Caco-2 (cell line): ENCODE results near the gene AGAP2. TPM values are rescaled to one million over a fixed set of nuclear protein-coding genes. Genes with fewer than 3 reads are reported as not detected.

Experiments
- BruUV-seq: library from RNA; stranded (reverse); fragments of 400-500 nt; replicated peaks from 2 replicates; lab custom pipeline; 2021; lab: Mats Ljungman, UMichigan
- CTCF ChIA-PET: fragments of 300-600 bp; sonication (Branson Sonifier 250); formaldehyde crosslinking; loops from one replicate; lab custom pipeline; 2022; ENCODE audit warnings: antibody characterized with exemption; lab: Charles Lee
- POLR2A ChIA-PET: fragments of 300-600 bp; sonication (Branson Sonifier 250); formaldehyde crosslinking; loops from one replicate; lab custom pipeline; 2022; ENCODE audit warnings: antibody characterized with exemption; lab: Charles Lee
- DNase-seq, 2 experiments: peaks; one replicate each; pipeline versions ENCODE4 v3.0.0 to v3.0.0-alpha.2; 2020 to 2022
- H3K27me3 ChIP-seq: replicated peaks from 2 replicates; pipeline ENCODE4 v1.6.0; 2011; ENCODE audit warnings: low read length; ENCODE audit not compliant: control insufficient read depth, insufficient read depth
- H3K36me3 ChIP-seq: 2 replicates; pipeline ENCODE4 v1.5.1; 2011; ENCODE audit warnings: low read length; ENCODE audit not compliant: control insufficient read depth, insufficient read depth
- H3K4me1 ChIP-seq: fragments of 250-450 bp; sonication (Bioruptor Pico); 2 replicates; pipeline ENCODE4 v1.5.1; 2020; ENCODE audit warnings: mild to moderate bottlenecking
- H3K4me3 ChIP-seq: 2 replicates; pipeline ENCODE4 v1.5.1; 2011; ENCODE audit warnings: low read depth, mild to moderate bottlenecking, control low read depth, low read length
- H3K9me3 ChIP-seq: fragments of 250-450 bp; sonication (Bioruptor Pico); 2 replicates; pipeline ENCODE4 v1.5.1; 2020; ENCODE audit warnings: mild to moderate bottlenecking, moderate library complexity
- H3K27ac Mint-ChIP-seq: one replicate; pipeline ENCODE4 v1.8.0; 2022; ENCODE audit warnings: mixed read lengths; ENCODE audit not compliant: unreplicated experiment
- H3K27me3 Mint-ChIP-seq: one replicate; pipeline ENCODE4 v1.8.0; 2022; ENCODE audit warnings: mixed read lengths; ENCODE audit not compliant: insufficient read depth, unreplicated experiment
- H3K36me3 Mint-ChIP-seq: one replicate; pipeline ENCODE4 v1.8.0; 2022; ENCODE audit warnings: mild to moderate bottlenecking, mixed read lengths; ENCODE audit not compliant: insufficient read depth, unreplicated experiment
- H3K4me1 Mint-ChIP-seq: one replicate; pipeline ENCODE4 v1.8.0; 2022; ENCODE audit warnings: low read depth, mixed read lengths; ENCODE audit not compliant: unreplicated experiment
- H3K4me3 Mint-ChIP-seq: one replicate; pipeline ENCODE4 v1.8.0; 2022; ENCODE audit warnings: mild to moderate bottlenecking, moderate library complexity, mixed read lengths; ENCODE audit not compliant: unreplicated experiment
- H3K9me3 Mint-ChIP-seq: one replicate; pipeline ENCODE4 v1.8.0; 2022; ENCODE audit warnings: mixed read lengths; ENCODE audit not compliant: unreplicated experiment
- intact Hi-C: fragments of 100-400 bp; cut with micrococcal nuclease; formaldehyde crosslinking; loops from one replicate; pipeline ENCODE4 v1.10.0; 2022; ENCODE audit not compliant: unreplicated experiment
- total RNA-seq: library from RNA; stranded (reverse); gene quantifications from 2 replicates; pipeline ENCODE4 v1.2.3, GENCODE V29; 2022
- TF ChIP-seq, protein P1 (sequence below), 2 experiments: fragments of 200-600 bp in 1 of 2; IDR thresholded peaks; 1 replicate in 1 of 2; 2 replicates in 1 of 2; pipeline versions ENCODE4 v1.5.1 to v1.8.0; 2011 to 2022; ENCODE audit warnings: antibody characterized with exemption in 1 of 2, control low read depth in 1 of 2, inconsistent platforms in 1 of 2, low read depth in 1 of 2, low read length in 1 of 2, mild to moderate bottlenecking in 1 of 2, moderate library complexity in 1 of 2; ENCODE audit not compliant: insufficient read depth in 1 of 2, severe bottlenecking in 1 of 2, unreplicated experiment in 1 of 2

Gene AGAP2
- total RNA-seq, 1 experiment from 2014 or later, result 0.09 TPM

- H3K4me3 Mint-ChIP-seq, result no peak within 1 kb of the TSS
- peaks cover 3% of the 10 kb centered on the region for H3K36me3 ChIP-seq
- no peaks in the 10 kb centered on the region for H3K27me3 Mint-ChIP-seq
- ChIA-PET CTCF (interaction anchor here (0.6 to 1.7 kb wide), 5 partner anchors 14 to 147 kb away, joined by 3 to 6 read pairs (median 3); partner anchors contain the start of gene DCTN2), POLR2A (no interaction called here)
- BruUV-seq, result no TSS peak
- no peaks in the 10 kb centered on the region for H3K9me3 ChIP-seq
- H3K9me3 Mint-ChIP-seq, result peaks cover 8% of the 10 kb centered on the region
- H3K36me3 Mint-ChIP-seq, result peaks cover 7% of the 10 kb centered on the region
- intact Hi-C loops, result loop anchor here (1.0 to 5.0 kb wide), 4 partner anchors 43 to 112 kb away; partner anchors contain the start of genes AGAP2, B4GALNT1 and PIP4K2C
- peaks cover 8% of the 10 kb centered on the region for H3K4me1 Mint-ChIP-seq
- H3K27ac Mint-ChIP-seq, result no peak within 1 kb of the TSS
- peak within 1 kb of the TSS; percentile 81 for H3K4me3 ChIP-seq
- TF ChIP-seq, protein P1, sequence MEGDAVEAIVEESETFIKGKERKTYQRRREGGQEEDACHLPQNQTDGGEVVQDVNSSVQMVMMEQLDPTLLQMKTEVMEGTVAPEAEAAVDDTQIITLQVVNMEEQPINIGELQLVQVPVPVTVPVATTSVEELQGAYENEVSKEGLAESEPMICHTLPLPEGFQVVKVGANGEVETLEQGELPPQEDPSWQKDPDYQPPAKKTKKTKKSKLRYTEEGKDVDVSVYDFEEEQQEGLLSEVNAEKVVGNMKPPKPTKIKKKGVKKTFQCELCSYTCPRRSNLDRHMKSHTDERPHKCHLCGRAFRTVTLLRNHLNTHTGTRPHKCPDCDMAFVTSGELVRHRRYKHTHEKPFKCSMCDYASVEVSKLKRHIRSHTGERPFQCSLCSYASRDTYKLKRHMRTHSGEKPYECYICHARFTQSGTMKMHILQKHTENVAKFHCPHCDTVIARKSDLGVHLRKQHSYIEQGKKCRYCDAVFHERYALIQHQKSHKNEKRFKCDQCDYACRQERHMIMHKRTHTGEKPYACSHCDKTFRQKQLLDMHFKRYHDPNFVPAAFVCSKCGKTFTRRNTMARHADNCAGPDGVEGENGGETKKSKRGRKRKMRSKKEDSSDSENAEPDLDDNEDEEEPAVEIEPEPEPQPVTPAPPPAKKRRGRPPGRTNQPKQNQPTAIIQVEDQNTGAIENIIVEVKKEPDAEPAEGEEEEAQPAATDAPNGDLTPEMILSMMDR (IDR thresholded peaks at IDR 0.05; ENCODE audit: insufficient read depth in 1 of 2, low read depth in 1 of 2, low read length in 1 of 2, severe bottlenecking in 1 of 2, unreplicated experiment in 1 of 2), result peak; percentile 72 to 74
- peak; percentile 95 to 99 for DNase-seq
- H3K4me1 ChIP-seq, result peaks cover 9% of the 10 kb centered on the region
- H3K27me3 ChIP-seq, result no peaks in the 10 kb centered on the region
Measured at GRCh38 chr12:57693659-57694458, 44.7 kb downstream of the AGAP2 start, which contains the start of gene OS9. Gene OS9, plus strand, starts transcription at chr12:57694132. Its CDS starts 30 bp downstream, at chr12:57694162.

DNA sequence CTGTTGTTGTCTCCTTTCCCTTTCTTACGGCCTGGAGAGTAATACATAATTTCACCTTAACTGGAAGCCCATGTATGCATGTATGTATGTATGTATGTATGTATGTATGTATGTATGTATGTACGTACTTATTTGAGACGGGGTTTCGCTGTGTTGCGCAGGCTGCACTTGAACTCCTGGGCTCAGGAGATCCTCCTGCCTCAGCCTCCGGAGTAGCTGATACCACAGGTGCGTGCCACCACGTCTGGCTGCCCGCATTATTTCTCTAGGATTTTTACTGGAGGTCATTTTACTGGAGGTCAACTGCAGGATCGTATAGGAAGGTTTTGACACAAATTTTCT, 45.3 kb downstream of the AGAP2 start:
- POLR2A ChIA-PET, result no interaction called here

GRCh38 chr12:57692500-57692899, 46.0 kb downstream of the AGAP2 start:
- H3K27me3 Mint-ChIP-seq, result peaks cover 5% of the 10 kb centered on the region
- Histone ChIP-seq H3K9me3 (no peaks in the 10 kb centered on the region), H3K4me1 (peaks cover 9% of the 10 kb centered on the region), H3K36me3 (peaks cover 2% of the 10 kb centered on the region), H3K27me3 (no peaks in the 10 kb centered on the region), H3K4me3 (no peak overlapping the region)
- peaks cover 8% of the 10 kb centered on the region for H3K4me1 Mint-ChIP-seq
- DNase-seq, result no peak
- H3K27ac Mint-ChIP-seq, result no peak overlapping the region
- H3K9me3 Mint-ChIP-seq, result peaks cover 8% of the 10 kb centered on the region
- POLR2A ChIA-PET, result no interaction called here
- no peak overlapping the region for H3K4me3 Mint-ChIP-seq
- H3K36me3 Mint-ChIP-seq, result peaks cover 1% of the 10 kb centered on the region
- intact Hi-C loops, result loop anchor here (2.0 to 5.0 kb wide), 3 partner anchors 45 to 110 kb away; partner anchors contain the start of genes AGAP2 and B4GALNT1
- CTCF ChIA-PET, result interaction anchor here (0.9 kb wide), 1 partner anchor 10 kb away, joined by 3 read pairs; no protein-coding TSS in a partner anchor
- no TSS peak for BruUV-seq
- TF ChIP-seq, protein P1 (IDR thresholded peaks at IDR 0.05; ENCODE audit: insufficient read depth in 1 of 2, low read depth in 1 of 2, low read length in 1 of 2, severe bottlenecking in 1 of 2, unreplicated experiment in 1 of 2), result no peak

More for the DNA sequence above, 45.3 kb downstream of the AGAP2 start:
- DNase-seq, result no peak
- Mint-ChIP-seq H3K4me1 (peaks cover 8% of the 10 kb centered on the region), H3K9me3 (peaks cover 8% of the 10 kb centered on the region), H3K4me3 (no peak overlapping the region), H3K27ac (no peak overlapping the region), H3K27me3 (peaks cover 3% of the 10 kb centered on the region), H3K36me3 (peaks cover 7% of the 10 kb centered on the region)
- no peaks in the 10 kb centered on the region for H3K9me3 ChIP-seq
- H3K4me1 ChIP-seq, result peaks cover 9% of the 10 kb centered on the region
- CTCF ChIA-PET, result interaction anchor here (0.7 to 1.7 kb wide), 5 partner anchors 10 to 146 kb away, joined by 3 to 6 read pairs (median 3); partner anchors contain the start of gene DCTN2
- H3K27me3 ChIP-seq, result no peaks in the 10 kb centered on the region
- H3K36me3 ChIP-seq, result peaks cover 2% of the 10 kb centered on the region
- intact Hi-C loops, result loop anchor here (1.0 to 5.0 kb wide), 4 partner anchors 44 to 111 kb away; partner anchors contain the start of genes AGAP2, B4GALNT1 and PIP4K2C
- BruUV-seq, result no TSS peak
- TF ChIP-seq, protein P1 (IDR thresholded peaks at IDR 0.05; ENCODE audit: insufficient read depth in 1 of 2, low read depth in 1 of 2, low read length in 1 of 2, severe bottlenecking in 1 of 2, unreplicated experiment in 1 of 2), result no peak
- peak overlapping the region; percentile 32 for H3K4me3 ChIP-seq
